ENCODE measurements around the gene STK17B. TPM values are rescaled to one million over a fixed set of nuclear protein-coding genes. Genes with fewer than 3 reads are reported as not detected.
A peak's percentile ranks its signal among the peaks of the same experiment; 100 is the strongest.

The STK17B gene
- total and polyA plus RNA-seq, 2 of the 13 experiments (the other 11 are each of a cell fraction or from before 2014, with no cell fraction given), result 1.6 to 4.5 TPM

DNA sequence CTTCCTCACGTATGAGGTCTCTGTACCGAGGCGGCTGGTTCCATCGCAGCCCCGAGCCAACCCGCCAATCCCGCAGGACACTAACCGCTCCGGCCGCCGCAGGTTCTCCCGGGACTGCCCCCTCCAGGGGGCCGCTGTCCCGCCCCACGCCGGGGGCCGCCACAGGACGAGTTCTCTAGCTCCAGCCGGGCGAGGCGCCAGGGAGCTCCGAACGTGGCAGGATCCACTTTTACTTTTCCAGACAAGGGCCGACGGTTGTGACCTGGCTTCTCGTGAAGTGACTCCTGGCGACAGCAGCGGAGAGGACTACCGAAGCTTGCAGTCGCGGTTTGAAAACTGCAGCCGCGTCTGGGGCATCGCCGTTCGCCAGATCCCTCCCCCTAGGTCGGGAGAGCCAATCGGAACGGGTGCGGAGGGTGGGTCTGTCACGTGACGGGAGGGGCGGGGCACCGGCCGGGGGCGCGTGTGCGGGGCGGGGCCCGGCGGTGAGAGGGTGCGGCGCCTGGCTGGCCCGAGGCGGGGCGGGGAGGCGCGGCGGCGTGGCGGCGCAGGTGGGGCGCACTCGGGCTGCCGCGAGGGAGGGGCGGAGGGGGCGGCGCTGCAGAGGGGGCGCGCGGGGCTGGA is at the start of gene STK17B (continued):
- TF ChIP-seq, protein P1, sequence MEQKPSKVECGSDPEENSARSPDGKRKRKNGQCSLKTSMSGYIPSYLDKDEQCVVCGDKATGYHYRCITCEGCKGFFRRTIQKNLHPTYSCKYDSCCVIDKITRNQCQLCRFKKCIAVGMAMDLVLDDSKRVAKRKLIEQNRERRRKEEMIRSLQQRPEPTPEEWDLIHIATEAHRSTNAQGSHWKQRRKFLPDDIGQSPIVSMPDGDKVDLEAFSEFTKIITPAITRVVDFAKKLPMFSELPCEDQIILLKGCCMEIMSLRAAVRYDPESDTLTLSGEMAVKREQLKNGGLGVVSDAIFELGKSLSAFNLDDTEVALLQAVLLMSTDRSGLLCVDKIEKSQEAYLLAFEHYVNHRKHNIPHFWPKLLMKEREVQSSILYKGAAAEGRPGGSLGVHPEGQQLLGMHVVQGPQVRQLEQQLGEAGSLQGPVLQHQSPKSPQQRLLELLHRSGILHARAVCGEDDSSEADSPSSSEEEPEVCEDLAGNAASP (CRISPR knock-in tag; IDR thresholded peaks at IDR 0.05; ENCODE audit: borderline replicate concordance), result no peak
- TF ChIP-seq ZNF747 (CRISPR knock-in tag; IDR thresholded peaks at IDR 0.05; ENCODE audit: borderline replicate concordance) (no peak), KMT2A (CRISPR knock-in tag; IDR thresholded peaks at IDR 0.05) (no peak), ZNF468 (CRISPR knock-in tag; IDR thresholded peaks at IDR 0.05) (no peak), TCF12 (IDR thresholded peaks at IDR 0.05) (no peak), TCF12 (CRISPR knock-in tag; IDR thresholded peaks at IDR 0.05) (no peak), THAP11 (CRISPR knock-in tag; IDR thresholded peaks at IDR 0.05) (peak; percentile 23; the same call in 1 of the 2 replicates), SAFB2 (CRISPR knock-in tag; IDR thresholded peaks at IDR 0.05; ENCODE audit: borderline replicate concordance, low read depth) (no peak; the same call in 1 of the 2 replicates), MYNN (CRISPR knock-in tag; IDR thresholded peaks at IDR 0.05; ENCODE audit: low read depth) (peak; percentile 77; the same call in 1 of the 2 replicates), MTF2 (CRISPR knock-in tag; IDR thresholded peaks at IDR 0.05; ENCODE audit: borderline replicate concordance) (no peak), ZNF441 (CRISPR knock-in tag; IDR thresholded peaks at IDR 0.05; ENCODE audit: borderline replicate concordance) (0 out of 2 replicates have a peak, but pooled peaks have one; percentile 35), PHF8 (CRISPR knock-in tag; IDR thresholded peaks at IDR 0.05) (peak; percentile 78), YEATS4 (CRISPR knock-in tag; IDR thresholded peaks at IDR 0.05; ENCODE audit: borderline replicate concordance) (peak; percentile 58; the same call in 1 of the 2 replicates), FOXM1 (CRISPR knock-in tag; IDR thresholded peaks at IDR 0.05) (peak; percentile 61; the same call in 1 of the 2 replicates), ZNF792 (CRISPR knock-in tag; IDR thresholded peaks at IDR 0.05) (peak; percentile 28; the same call in 1 of the 2 replicates), ZSCAN12 (CRISPR knock-in tag; IDR thresholded peaks at IDR 0.05) (no peak), ZSCAN29 (CRISPR knock-in tag; conservative IDR thresholded peaks at IDR 0.05) (no peak)
- TF ChIP-seq, protein P2, sequence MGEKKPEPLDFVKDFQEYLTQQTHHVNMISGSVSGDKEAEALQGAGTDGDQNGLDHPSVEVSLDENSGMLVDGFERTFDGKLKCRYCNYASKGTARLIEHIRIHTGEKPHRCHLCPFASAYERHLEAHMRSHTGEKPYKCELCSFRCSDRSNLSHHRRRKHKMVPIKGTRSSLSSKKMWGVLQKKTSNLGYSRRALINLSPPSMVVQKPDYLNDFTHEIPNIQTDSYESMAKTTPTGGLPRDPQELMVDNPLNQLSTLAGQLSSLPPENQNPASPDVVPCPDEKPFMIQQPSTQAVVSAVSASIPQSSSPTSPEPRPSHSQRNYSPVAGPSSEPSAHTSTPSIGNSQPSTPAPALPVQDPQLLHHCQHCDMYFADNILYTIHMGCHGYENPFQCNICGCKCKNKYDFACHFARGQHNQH (CRISPR knock-in tag; IDR thresholded peaks at IDR 0.05), result peak; percentile 47; the same call in 1 of the 2 replicates
- TF ChIP-seq, protein P3, sequence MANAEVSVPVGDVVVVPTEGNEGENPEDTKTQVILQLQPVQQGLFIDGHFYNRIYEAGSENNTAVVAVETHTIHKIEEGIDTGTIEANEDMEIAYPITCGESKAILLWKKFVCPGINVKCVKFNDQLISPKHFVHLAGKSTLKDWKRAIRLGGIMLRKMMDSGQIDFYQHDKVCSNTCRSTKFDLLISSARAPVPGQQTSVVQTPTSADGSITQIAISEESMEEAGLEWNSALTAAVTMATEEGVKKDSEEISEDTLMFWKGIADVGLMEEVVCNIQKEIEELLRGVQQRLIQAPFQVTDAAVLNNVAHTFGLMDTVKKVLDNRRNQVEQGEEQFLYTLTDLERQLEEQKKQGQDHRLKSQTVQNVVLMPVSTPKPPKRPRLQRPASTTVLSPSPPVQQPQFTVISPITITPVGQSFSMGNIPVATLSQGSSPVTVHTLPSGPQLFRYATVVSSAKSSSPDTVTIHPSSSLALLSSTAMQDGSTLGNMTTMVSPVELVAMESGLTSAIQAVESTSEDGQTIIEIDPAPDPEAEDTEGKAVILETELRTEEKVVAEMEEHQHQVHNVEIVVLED (CRISPR knock-in tag; IDR thresholded peaks at IDR 0.05; ENCODE audit: borderline replicate concordance), result peak; percentile 61
- TF ChIP-seq, protein P4, sequence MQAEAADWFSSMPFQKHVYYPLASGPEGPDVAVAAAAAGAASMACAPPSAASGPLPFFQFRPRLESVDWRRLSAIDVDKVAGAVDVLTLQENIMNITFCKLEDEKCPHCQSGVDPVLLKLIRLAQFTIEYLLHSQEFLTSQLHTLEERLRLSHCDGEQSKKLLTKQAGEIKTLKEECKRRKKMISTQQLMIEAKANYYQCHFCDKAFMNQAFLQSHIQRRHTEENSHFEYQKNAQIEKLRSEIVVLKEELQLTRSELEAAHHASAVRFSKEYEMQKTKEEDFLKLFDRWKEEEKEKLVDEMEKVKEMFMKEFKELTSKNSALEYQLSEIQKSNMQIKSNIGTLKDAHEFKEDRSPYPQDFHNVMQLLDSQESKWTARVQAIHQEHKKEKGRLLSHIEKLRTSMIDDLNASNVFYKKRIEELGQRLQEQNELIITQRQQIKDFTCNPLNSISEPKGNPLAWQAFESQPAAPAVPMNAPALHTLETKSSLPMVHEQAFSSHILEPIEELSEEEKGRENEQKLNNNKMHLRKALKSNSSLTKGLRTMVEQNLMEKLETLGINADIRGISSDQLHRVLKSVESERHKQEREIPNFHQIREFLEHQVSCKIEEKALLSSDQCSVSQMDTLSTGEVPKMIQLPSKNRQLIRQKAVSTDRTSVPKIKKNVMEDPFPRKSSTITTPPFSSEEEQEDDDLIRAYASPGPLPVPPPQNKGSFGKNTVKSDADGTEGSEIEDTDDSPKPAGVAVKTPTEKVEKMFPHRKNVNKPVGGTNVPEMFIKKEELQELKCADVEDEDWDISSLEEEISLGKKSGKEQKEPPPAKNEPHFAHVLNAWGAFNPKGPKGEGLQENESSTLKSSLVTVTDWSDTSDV (CRISPR knock-in tag; IDR thresholded peaks at IDR 0.05), result no peak
- TF ChIP-seq, protein P5, sequence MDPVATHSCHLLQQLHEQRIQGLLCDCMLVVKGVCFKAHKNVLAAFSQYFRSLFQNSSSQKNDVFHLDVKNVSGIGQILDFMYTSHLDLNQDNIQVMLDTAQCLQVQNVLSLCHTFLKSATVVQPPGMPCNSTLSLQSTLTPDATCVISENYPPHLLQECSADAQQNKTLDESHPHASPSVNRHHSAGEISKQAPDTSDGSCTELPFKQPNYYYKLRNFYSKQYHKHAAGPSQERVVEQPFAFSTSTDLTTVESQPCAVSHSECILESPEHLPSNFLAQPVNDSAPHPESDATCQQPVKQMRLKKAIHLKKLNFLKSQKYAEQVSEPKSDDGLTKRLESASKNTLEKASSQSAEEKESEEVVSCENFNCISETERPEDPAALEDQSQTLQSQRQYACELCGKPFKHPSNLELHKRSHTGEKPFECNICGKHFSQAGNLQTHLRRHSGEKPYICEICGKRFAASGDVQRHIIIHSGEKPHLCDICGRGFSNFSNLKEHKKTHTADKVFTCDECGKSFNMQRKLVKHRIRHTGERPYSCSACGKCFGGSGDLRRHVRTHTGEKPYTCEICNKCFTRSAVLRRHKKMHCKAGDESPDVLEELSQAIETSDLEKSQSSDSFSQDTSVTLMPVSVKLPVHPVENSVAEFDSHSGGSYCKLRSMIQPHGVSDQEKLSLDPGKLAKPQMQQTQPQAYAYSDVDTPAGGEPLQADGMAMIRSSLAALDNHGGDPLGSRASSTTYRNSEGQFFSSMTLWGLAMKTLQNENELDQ (CRISPR knock-in tag; IDR thresholded peaks at IDR 0.05; ENCODE audit: borderline replicate concordance), result no peak

Measured in HepG2 (cell line).